HG03025 (cell line): ENCODE measurements around the gene CRBN.

Experiments
- ATAC-seq: cut with Tn5 transposase; IDR thresholded peaks from one replicate; pipeline ENCODE4 v1.9.1; 2021; ENCODE audit warnings: mild to moderate bottlenecking, moderate library complexity; ENCODE audit not compliant: unreplicated experiment, low FRiP score

Gene CRBN

GRCh38 chr3:3177861-3178497, 1.5 kb downstream of the CRBN start:
- ATAC-seq: no peak

GRCh38 chr3:3172627-3173026, 6.9 kb downstream of the CRBN start:
- no peak for ATAC-seq

- ATAC-seq: no peak
These were observed 8.5 kb downstream of the CRBN start for GRCh38 chr3:3170998-3171397.

GRCh38 chr3:3165650-3166049, 13.8 kb downstream of the CRBN start:
- ATAC-seq: no peak

GRCh38 chr3:3165241-3165640, 14.2 kb downstream of the CRBN start:
- no peak for ATAC-seq

GRCh38 chr3:3160826-3161225, 18.7 kb downstream of the CRBN start:
- no peak for ATAC-seq

- no peak for ATAC-seq
These were observed 22.0 kb downstream of the CRBN start for GRCh38 chr3:3157484-3157883.

GRCh38 chr3:3154879-3155610, 24.4 kb downstream of the CRBN start:
- ATAC-seq: no peak

- ATAC-seq: no peak
These were observed 28.0 kb downstream of the CRBN start for GRCh38 chr3:3151513-3151912.

GRCh38 chr3:3149560-3149959, 29.9 kb downstream of the CRBN start:
- ATAC-seq: no peak

- ATAC-seq: no peak
These were observed 33.7 kb downstream of the CRBN start for GRCh38 chr3:3145831-3146230.

- ATAC-seq: no peak
These were observed 37.6 kb downstream of the CRBN start for GRCh38 chr3:3141939-3142338.

GRCh38 chr3:3137526-3137925, 42.0 kb downstream of the CRBN start:
- no peak for ATAC-seq

GRCh38 chr3:3134750-3135448, 44.6 kb downstream of the CRBN start:
- no peak for ATAC-seq

- no peak for ATAC-seq
These were observed 46.0 kb downstream of the CRBN start for GRCh38 chr3:3133500-3133899.

GRCh38 chr3:3129579-3129978, 49.9 kb downstream of the CRBN start:
- no peak for ATAC-seq

- ATAC-seq: no peak
These were observed 52.0 kb downstream of the CRBN start for GRCh38 chr3:3127432-3128010.

- peak; percentile 93 for ATAC-seq
These were observed 52.7 kb downstream of the CRBN start, which contains the start of gene TRNT1 for GRCh38 chr3:3126477-3127431. Gene TRNT1, plus strand, starts transcription at chr3:3126940. Its CDS starts 2,101 bp downstream, at chr3:3129041.

- no peak for ATAC-seq
These were observed 53.5 kb downstream of the CRBN start for GRCh38 chr3:3125977-3126376.

GRCh38 chr3:3119393-3119851, 60.1 kb downstream of the CRBN start:
- no peak for ATAC-seq
